NCI-H748 (cell line): Measurements from ENCODE around the gene NMNAT3.

Experiments used
- DNase-seq: peaks from one replicate; lab custom pipeline; 2025; ENCODE audit not compliant: unreplicated experiment; lab: John Stamatoyannopoulos, UW

NMNAT3 gene

DNA sequence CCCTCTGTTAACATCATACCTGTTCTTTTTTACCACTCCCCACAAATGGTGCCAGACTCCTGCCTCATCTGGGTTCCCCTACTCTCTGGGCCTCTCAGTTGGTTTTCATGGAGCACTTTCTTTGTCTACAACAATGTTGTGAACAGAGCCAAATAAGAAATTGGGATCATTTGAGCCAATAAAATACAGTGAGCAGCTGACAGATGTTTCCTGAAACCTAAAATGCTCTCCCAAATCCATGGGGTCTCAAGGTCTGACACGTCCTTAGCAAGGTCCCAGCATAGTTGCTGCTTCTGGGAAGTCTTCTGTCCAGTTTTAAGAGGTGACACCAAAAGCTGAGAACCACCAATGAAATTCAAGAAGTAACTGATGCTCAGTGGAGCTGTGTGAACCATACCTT lies 1.7 kb downstream of the NMNAT3 start:
- no peak for DNase-seq

DNA sequence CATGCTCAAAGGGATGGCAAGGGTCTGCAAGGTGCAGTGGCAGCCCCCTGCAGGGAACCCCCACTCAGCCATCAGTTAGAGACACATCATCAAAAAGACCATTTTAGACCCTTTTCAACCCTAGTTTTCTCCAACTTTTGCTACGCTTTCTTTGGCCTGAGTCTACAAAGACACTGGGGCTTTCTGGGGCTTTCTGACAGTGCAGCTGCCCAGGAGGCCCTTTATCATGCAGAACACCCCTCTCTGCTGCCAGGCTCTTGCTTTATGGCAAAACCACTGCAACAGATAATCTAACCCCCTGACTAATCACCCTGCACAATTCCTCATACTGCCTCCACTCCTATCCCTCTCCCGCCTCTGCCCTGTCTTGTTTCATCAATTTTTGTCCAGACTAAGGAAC lies 2.4 kb downstream of the NMNAT3 start:
- no peak for DNase-seq

DNA sequence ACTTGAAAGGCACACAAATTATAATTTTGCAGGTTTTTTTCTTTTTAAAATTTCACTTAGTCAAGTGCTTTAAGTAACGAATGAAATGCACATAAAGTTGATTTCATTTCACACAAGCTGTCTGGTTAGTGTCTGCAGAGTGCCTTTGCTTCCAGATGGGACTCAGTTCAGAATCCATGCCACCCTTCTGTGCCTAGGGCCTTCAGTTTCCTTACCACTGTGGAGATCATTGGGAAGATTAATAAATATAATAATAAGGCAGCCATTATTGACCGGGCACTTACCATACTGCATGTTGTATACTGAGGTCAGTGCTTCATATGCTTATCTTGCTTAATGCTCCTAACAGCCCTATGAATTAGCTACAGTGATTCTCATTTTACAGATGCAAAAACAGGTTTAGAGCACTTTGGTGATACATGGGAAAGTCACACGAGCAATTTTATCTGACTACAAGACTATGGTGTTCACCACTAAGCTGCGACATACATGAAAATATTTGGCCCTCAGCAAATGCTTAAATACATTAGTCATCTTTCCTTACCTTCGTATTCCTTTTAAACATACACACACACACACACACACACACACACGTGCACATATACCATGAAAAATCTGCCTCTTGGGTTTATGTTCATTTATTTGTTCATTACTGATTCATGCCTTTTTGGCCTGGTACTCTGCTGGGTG lies 3.1 kb downstream of the NMNAT3 start:
- no peak for DNase-seq

DNA sequence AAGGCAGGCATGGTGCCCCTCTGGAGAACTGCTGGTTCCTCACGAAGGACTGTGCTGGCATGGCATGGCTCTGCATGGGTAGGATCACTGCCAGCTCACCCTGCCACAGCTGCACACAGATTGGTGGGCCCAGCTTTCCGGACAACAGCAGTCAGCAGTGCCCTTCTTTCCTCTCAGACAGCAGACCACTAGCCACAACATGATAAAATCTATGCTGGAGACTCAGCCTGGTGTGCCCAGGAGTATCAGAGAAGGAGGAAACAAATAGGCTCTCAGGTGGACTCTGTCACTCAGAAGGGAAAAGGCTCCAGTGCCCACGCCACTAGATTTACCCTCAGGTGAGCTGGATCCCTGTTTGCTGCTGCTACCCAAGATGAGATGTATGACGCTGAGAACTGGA lies 4.9 kb downstream of the NMNAT3 start:
- no peak for DNase-seq

DNA sequence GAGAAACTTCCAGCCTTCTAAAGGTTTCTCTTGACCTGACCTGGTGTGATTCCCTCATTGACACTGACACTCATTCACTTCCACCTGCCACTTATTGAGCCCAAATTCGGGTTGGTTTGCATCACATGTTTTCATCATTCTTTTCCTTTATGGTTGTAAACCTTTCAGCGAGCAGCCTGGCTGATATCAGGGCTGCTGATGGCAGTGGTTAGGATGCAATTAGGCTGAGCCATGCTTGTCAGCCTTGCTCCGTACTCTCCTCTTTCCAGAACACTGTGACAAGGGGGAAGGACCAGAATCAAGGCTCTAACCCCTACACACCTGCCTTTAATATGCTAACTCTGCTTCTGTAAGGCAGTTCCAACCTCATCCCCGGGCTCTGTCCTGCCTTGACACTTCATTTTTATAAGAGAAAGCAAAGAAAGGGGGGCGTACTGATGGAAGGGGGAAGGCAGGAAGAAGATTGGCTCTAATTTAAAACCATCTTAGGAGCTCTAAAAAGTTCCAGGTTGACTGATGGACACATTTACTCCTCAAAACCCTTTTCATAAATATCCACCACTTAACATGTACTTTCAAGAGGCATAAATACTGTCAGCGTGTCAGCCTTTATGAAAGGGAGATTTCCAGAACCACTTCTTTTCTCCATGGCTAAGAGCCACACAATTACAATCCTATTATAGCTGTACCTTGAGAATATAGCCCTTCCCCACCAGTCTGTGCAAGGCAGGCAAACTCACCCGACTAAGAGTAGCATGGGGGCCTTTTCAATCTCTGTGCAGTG lies 5.7 kb downstream of the NMNAT3 start:
- DNase-seq = no peak

DNA sequence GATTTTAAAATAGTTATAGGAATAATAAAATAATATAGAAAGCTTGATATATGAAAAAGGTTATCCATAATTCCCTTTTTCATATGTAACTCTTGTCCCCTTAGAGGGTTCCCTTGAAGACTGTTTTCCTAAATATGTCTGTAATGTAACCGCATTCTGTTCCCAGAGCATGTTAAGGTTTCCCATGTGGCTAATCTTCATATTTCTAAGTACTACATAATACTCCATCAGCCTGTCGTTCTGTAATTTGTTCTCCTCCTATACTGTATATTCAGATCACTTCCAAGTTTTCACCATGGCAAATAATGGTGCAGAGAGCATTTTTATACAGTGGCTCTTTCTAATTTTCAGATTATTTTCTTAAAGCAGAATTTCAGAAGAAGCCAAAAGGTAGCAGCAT lies 6.7 kb downstream of the NMNAT3 start:
- DNase-seq = no peak

DNA sequence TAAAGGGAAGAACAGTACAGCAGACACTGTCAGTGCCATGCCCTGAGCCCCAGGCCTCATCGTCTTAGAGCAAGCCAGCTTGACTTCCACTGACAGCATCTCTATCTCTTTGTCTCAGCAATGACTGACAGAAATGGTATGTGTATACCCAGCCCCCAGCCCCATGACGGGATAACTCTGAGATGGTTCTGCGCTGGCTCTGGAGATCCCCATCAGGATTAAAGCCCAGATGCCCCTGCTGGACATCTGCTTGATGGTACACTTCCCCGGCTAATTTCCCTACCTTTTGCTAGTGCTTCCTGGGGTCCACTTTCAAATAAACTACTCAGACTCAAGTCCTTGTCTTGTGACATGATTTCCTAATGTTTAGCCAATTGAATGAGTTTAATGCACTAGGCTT lies 7.6 kb downstream of the NMNAT3 start:
- DNase-seq = no peak

DNA sequence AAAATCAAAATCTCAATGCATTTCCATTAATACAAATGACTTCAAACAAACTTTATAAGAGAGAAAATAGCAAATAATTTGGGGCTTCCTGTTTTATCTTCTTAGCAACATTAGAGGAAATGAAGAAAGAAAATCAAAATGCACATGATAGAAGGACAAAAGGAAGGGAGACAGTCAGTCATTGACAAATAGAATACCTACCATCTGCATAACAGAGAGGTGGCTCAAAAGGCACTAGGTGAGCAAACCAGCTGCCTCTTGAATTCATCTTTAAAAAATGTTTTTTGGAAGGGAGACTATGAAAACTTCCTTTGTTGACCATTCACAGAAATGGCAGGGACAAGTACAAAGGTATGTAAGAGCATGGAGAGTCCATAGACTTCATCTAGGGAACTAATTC lies 9.4 kb downstream of the NMNAT3 start:
- no peak for DNase-seq

DNA sequence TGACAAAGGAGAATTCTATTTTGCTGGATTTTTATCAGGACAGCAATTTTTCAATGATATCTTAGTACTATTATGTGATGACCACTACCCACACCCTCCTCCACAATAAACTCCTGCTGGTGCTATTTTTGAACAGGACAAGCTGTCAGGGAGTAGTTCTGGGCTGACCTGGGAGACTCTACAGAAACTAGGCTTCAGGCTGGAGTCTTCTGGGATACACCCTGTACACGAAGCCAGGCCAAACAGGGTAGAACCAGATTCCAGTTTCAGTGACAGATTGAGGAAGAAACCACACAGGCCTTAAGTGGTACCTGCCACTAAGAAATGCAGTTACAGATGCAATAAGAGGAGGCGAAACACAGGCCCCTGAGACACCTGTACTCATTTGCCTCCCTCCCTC lies 12.8 kb downstream of the NMNAT3 start:
- no peak for DNase-seq

DNA sequence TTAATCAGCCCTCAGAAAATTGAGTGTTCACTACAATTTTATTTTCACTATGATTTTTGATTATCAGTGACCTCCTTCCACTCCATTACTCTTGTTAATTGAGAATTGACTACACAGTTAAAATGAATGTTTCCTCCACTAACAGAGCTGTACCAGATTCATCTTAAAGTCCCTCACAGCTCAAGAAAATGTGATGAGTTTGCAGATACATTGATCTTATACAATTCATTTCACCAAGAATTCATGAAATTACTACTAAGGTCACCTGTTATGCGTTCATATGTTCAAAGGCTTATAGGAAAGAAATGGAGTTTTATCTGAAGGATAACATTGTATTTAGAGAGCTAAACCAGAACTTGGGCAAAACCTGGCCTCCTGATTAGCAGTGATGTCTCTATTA lies 17.5 kb downstream of the NMNAT3 start:
- DNase-seq = no peak

DNA sequence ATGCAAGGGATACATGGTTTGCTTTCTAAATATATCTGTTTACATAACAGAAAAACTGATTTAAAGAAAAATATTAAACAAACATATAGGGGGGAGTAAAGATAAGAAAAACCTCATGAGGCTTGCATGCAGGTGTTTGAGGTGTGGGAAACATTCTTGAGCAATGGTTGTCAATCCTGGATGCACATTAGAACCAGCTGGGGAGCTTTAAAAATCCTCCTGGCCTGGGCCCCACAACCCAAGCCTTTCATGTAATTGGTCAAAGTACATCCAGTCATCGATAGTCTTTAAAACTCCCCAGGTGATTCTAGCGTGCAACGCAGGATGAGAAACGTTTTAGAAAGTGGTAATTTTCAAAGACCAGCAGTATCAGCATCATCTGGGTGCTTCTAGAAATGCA lies 18.3 kb downstream of the NMNAT3 start:
- DNase-seq = no peak

DNA sequence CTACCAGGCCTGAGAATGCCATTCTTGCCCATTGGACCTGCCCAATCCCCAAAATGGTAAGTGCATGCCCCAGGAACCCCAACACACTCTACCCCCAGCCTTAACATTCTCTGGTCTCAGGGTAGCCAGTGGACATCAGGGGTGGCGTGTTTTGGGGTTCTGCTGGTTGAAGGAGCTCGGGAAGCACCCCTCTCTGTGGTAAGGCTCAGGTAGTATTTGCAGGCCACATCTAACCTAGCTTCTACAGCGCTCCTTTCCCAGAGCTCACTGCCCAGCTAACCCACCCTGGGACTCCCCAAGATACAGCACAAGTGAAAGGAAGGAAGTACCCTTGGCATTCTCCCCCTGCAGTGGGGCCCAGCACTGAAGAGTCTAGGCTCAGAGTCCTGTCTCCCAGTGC lies 19.8 kb downstream of the NMNAT3 start:
- DNase-seq = no peak

DNA sequence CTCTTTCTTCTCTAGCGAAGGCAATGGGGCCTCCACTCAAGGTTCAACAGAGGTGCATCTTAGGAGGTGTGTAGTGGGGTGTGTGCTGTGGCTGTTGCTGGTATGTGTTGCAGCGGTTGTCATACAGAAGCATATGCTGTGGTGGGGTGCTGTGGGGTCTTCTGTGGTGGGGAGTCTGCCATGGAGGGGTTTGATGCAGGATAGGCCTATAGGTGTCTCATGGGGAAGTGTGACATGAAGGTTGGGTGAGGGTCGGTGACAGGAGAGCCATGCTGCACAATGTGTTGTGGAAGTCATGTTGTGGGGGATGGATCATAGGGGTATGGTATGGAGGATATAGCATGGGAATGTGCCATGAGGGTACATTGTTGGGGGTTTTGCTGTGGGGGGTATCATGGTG lies 20.3 kb downstream of the NMNAT3 start:
- DNase-seq = no peak

DNA sequence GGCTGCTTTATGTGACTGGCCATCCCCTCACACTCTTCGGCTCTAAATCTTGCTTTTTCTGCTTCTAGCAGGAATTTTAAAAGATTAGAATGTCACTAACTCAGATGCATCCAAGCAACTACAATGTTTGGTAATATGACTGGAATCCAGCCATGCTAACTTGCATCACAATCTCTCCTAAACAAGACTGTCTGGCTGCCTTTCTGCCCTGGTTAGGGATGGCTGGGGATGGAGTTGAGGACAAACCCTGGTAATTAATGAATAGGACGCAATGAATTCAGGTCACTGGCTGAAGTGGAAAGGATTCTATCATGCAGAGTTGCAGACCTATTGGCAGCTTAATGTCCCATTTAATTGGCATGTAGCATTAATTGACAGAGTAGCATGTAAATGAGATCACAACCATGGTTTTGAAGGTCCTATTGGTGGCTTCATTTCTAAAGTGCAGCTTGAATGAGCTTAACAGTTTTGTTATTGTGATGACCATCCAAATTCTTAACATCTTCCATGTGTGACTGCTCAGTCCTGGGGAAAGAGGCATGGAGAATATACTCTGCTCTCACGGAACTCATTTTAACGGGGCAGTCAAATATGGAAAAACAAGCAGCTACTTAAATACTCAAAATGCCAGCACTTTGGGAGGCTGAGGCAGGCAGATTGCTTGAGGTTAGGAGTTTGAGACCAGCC lies 21.7 kb downstream of the NMNAT3 start:
- DNase-seq = no peak

DNA sequence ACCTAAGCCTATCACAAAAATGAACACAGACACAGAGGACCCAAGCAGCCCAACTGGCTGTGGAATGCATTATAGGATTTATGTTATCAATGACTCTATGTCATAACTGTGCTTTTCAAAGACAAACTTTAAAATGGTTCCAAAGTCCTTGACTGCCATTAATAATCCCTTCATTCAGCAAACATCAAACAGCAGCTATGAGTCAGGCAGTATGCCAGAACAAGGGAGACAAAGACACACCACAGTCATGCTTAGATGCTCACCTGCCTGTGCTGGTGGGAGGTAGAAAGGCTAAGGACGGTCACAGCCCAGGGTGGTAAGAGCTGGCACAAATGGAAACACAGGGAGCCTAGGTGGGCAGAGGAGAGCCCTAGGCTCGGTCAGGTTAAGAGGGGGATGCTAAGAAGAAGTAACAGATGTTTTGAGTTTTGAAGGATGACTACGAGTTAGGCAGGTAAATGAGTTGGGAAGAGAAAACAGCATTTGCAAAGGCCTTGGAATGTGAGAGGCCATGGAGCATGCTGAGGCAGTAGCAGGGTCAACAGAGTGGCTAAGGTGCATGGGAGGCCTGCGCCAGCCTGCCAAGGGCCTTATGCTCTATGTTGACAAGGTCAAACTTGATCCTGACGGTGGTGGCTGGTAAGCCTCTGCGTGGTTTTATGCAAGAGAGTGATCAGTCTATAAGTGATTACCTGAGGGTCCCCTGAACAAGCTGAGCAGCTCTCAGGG lies 23.0 kb downstream of the NMNAT3 start:
- DNase-seq = peak; percentile 3

DNA sequence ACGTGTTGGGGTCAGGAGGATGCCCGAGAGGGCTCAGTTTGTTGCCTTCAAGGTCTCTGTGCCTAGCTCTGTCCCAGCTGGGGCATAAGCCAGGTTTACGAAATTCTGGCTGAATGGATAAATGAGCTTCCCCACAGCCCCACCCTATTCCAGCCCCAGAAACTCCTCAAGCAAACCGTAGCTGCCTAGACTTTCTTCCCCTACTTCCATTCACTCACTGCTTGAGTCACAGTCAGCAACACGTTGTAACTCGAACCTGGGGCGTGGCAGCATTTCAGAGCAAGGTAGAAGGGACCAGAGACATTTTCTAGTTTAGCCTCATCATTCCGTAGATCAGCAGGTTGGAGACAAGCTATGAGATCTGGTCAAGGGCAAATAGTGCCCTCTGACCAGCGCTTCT lies 24.2 kb downstream of the NMNAT3 start:
- DNase-seq = no peak

DNA sequence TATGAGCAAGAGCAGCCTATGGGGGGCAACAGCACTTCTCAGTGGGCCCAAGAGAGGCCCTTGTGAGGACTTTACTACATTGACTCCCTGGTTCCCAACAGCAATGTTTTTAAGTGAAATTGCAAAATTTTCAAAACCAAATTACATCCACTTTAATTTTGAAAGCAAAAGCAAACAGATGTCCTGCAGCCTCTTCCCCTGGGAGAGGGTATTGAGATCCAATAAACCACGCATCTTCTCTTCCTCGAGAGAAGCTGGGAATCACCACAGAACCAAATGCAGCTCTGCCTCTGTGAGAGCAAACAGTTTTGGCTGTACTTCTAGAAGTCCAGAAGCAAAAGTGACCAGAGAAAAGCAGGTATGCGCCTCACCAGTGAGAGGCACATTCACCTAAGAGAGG lies 25.2 kb downstream of the NMNAT3 start:
- DNase-seq = no peak

DNA sequence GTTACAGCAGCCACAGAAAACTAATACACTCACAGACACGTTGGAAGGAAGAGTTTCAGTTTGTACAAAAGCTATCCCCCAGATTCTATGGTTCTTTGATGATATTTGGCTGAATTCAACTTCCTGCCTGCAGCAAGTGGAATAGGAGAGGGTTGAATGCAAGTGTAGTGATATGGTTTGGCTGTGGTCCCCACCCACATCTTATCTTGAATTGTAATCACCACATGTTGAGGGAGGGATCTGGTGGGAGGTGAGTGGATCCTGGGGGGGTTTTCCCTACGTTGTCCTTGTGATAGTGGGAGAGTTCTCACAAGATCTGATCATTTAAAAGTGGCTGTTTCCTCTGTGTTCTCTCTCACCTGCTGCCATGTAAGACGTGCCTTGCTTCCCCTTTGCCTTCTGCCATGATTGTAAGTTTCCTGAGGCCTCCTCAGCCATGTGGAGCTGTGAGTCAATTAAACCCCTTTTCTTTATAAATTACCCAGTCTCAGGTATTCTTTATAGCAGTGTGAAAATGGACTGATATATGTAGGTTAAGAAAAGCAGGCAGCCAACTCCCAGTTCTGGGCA lies 29.8 kb downstream of the NMNAT3 start:
- DNase-seq = no peak

DNA sequence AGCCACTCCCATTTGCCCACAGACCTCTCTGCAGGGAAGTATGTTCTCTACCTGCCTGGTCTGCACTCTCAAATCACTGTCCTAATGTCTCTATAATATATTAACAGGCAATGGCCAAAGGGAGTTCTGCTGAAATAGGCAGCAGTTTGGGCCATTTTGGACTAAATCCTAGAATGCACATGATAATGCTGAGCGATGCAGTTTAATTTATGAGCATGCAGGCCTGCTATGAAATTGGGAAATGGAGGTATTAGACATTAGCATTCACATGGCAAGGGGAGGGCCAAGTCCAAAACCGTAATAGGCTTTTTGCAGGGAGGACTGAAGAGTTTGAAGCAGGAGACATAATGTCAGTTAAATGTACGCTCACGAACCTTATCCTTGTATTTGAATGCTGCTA lies 31.3 kb downstream of the NMNAT3 start:
- no peak for DNase-seq

DNA sequence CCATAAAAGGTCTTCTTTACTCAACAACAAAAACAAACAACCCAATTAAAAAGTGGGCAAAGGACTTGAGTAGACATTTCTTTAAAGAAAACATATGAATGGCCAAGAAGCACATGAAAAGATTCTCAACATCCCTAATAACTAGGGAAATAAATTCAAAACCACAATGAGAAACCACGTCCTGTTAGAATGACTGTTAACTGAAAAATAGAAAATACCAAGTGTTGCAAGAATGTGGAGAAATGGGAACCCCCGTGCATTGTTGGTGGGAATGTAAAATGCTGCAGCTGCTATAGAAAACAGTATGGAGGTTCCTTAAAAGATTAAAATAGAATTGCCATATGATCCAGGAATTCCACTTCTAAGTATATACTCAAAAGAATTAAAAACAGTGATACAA lies 34.8 kb downstream of the NMNAT3 start:
- no peak for DNase-seq

DNA sequence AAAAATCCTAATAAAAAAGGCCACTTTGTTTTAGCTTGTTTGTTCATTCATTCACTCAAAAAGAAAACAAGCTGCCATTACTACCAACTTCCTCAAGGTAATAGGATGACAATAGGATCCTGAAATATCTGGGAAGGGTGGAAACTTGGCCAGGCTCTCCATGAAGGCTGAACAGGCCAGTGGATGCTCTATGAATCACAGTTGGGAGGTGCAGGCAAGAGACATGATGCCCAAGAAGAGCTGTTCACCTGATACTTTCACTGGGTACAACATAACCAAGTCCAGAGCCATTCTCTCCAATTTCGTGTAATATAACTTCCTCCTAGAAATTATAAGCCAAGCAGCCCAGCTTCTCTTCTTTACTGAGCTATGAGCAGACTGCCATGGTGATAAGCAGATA lies 37.3 kb downstream of the NMNAT3 start:
- DNase-seq = no peak
